ENCODE measurements around the gene MKRN1. TPM values are rescaled to one million over a fixed set of nuclear protein-coding genes. Genes with fewer than 3 reads are reported as not detected.

Gene MKRN1
- total RNA-seq, 4 donors from 2014 or later: 45.9 to 75.7 (median 60.0) TPM

DNA sequence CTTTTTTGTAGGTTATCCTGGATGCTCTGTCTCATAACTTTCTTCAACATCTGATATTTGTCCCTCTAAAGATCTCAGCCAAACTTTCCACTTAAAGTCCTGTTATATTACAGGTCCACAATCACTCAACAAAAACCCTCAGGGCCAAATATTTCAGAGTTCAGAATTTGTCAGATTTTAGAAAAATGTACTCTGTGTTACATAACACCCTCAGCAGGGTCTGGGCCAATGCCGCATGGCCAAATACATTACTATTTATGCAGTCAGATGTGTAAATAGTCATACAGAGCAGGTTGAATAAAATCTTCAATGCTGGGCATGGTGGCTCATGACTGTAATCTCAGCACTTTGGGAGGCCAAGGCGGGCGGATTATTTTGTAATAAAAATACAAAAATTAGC is 63.9 kb downstream of the MKRN1 start:
- DNase-seq (ENCODE audit: low spot score in 2 of 2): no peak
- H3K4me1 ChIP-seq: no peaks in the 10 kb centered on the region
- no peaks in the 10 kb centered on the region for H3K36me3 ChIP-seq
- TF ChIP-seq POLR2A (IDR thresholded peaks at IDR 0.05): no peak
- TF ChIP-seq, protein P1, sequence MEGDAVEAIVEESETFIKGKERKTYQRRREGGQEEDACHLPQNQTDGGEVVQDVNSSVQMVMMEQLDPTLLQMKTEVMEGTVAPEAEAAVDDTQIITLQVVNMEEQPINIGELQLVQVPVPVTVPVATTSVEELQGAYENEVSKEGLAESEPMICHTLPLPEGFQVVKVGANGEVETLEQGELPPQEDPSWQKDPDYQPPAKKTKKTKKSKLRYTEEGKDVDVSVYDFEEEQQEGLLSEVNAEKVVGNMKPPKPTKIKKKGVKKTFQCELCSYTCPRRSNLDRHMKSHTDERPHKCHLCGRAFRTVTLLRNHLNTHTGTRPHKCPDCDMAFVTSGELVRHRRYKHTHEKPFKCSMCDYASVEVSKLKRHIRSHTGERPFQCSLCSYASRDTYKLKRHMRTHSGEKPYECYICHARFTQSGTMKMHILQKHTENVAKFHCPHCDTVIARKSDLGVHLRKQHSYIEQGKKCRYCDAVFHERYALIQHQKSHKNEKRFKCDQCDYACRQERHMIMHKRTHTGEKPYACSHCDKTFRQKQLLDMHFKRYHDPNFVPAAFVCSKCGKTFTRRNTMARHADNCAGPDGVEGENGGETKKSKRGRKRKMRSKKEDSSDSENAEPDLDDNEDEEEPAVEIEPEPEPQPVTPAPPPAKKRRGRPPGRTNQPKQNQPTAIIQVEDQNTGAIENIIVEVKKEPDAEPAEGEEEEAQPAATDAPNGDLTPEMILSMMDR (IDR thresholded peaks at IDR 0.05): no peak
- TF ChIP-seq EP300 (IDR thresholded peaks at IDR 0.05): no peak
- H3K27me3 ChIP-seq: no peaks in the 10 kb centered on the region
- H3K27ac ChIP-seq: no peak overlapping the region
- no peak overlapping the region for H3K4me3 ChIP-seq
- peaks cover 0 to 7% (median 0%) of the 10 kb centered on the region in 4 donors for H3K9me3 ChIP-seq
- 89 to 93% methylated on average over 3 of the region's 3 CpGs for WGBS, 2 donors

DNA sequence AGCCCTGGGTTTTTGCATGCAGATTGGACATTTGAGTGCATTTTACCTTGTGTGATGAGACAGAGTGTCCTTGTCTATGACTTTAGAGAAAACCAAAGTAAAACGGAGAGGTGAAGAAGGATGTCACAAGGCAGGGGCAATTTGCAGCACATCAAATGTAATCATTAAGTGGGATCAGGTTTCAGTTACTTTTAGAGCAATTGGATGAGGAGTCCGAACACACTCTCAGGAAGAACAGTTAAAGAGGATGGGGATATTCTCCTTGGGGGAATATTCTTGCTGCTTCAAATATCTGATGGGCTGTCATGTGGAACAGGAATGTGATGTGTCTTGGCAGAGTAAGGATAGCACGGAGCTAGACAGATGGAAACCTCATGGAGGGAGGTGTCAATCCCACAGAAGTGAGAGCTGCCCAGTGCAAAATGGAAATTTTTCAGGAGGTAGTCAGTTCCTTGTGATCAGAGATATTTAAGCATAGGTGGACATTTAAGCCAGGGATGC is 74.7 kb downstream of the MKRN1 start:
- Histone ChIP-seq H3K36me3 (no peaks in the 10 kb centered on the region), H3K4me3 (peak overlapping the region in 1 of 4 donors; percentile 47), H3K4me1 (no peaks in the 10 kb centered on the region), H3K9me3 (no peaks in the 10 kb centered on the region), H3K27ac (no peak overlapping the region), H3K27me3 (peaks cover 0 to 14% of the 10 kb centered on the region in 2 donors)
- DNase-seq (ENCODE audit: low spot score in 2 of 2): no peak
- TF ChIP-seq, protein P1 (IDR thresholded peaks at IDR 0.05): no peak
- TF ChIP-seq POLR2A (IDR thresholded peaks at IDR 0.05) (no peak), EP300 (IDR thresholded peaks at IDR 0.05) (no peak)
- WGBS, 2 donors: 50 to 62% methylated on average over 3 of the region's 3 CpGs

DNA sequence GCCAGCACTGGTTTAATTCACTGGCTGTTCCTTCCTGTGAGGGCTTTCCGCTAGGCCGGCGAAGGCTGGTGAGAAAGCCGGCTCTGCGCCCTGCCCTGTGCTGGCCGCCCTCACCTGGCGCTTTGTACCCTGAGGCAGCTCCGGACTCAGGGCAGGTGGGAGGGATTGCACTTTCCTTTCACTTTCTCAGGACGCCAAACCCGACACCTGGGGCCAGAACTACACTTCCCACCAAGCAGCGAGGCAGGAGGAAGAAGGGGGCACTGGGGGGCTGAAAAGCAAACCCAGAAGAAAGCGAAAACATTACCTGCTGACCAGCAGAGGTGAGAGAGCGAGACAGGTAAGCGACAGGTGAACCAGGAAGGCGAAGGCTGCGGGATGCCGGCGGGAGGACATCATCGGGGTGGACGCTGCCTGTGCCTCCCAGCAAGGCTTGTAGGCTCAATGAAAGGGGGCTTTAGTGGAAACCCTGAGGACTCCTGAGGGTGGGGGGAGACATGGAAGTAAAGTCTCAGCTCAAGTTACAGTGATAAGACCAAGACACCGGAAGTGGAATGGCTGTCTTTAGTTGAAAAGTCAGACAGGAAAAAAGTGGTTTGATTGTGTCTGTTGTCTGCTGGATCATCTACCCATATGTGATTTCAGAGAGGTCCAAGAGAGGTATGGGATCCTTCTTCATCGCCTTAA is 75.3 kb downstream of the MKRN1 start, which contains the start of gene RAB19:
Gene RAB19 (plus strand): TSS at position 181 of the 687 bp plus-strand sequence. CDS start 3,589 bp downstream, outside the sequence.
- DNase-seq (ENCODE audit: low spot score in 2 of 2): no peak
- no peaks in the 10 kb centered on the region for H3K9me3 ChIP-seq
- H3K4me1 ChIP-seq: no peaks in the 10 kb centered on the region

More for the DNA sequence above, 75.3 kb downstream of the MKRN1 start, which contains the start of gene RAB19:
- Histone ChIP-seq H3K27me3 (peaks cover 0 to 14% of the 10 kb centered on the region in 2 donors), H3K4me3 (peak within 1 kb of the TSS in 2 of 4 donors; percentile 34 to 47), H3K36me3 (no peaks in the 10 kb centered on the region), H3K27ac (peak within 1 kb of the TSS in 1 of 4 donors; percentile 68)
- WGBS, 2 donors: 20 to 22% methylated on average over 22 of the region's 22 CpGs
- TF ChIP-seq, protein P1 (IDR thresholded peaks at IDR 0.05): no peak
- TF ChIP-seq EP300 (IDR thresholded peaks at IDR 0.05): no peak
- TF ChIP-seq POLR2A (IDR thresholded peaks at IDR 0.05): no peak

Other genes starting within 250 kb of the MKRN1 start
- 10 to 100 TPM; 39.5 to 69.9 (median 51.7) TPM for gene SLC37A3, start 81.0 kb downstream of the MKRN1 start, total RNA-seq
- not detected for gene RAB19, start 75.4 kb downstream of the MKRN1 start, total RNA-seq
- gene DENND2A, start 161.3 kb upstream of the MKRN1 start, total RNA-seq: 10 to 100 TPM; 18.3 to 28.0 (median 24.2) TPM
- gene ADCK2, start 193.4 kb upstream of the MKRN1 start, total RNA-seq: 10 to 100 TPM; 20.7 to 34.5 (median 26.7) TPM
- gene NDUFB2, start 217.2 kb upstream of the MKRN1 start, total RNA-seq: 100 to 1,000 TPM; 122 to 288 (median 162) TPM